CD4-positive, alpha-beta T cell treated with Interleukin-2 at 100 ng/mL for 4 hours (primary cell): ENCODE data around the gene ADGRV1.

Experiments used
- DNase-seq: peaks from one replicate; pipeline ENCODE4 v3.0.0-alpha.2; 2020; ENCODE audit warnings: low spot score

ADGRV1 gene

DNA sequence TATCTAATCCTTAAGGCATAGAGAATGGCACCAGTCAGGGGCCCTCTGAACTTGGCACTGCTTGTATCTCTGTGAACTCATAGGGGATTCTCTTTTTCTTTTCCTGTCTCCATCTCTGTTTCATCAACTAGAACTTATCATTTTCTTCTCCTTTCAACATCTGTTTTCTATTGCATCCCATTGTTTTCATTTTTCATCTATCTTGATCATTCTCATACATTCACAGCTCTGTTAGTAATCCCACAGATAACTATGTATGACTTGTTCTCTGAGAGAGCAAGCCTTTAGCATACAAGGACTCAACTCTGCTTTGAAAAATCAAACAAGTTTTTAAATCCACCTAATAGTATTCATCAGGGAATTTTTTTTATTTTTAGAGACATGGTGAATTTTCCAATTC lies 560.2 kb downstream of the ADGRV1 start:
- DNase-seq = no peak

DNA sequence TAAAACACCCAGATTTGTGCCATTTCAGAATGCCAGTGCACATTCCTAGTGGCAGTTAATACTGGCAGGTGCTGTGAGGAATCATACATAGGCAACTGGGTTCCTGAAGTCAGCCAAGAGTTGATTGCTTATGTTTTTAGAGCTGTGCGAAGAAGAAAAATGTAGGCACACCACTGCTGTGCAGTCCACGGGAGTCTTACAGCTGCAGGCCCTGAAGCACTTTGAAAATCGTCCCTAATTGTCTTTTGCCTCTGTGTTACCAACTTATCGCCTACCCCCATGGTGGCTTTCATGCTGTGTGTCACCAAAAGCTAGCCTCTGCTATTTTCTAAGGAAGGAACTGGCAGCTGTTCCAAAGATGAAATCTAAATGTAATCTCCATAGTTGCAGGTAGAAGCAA lies 560.6 kb downstream of the ADGRV1 start:
- no peak for DNase-seq

DNA sequence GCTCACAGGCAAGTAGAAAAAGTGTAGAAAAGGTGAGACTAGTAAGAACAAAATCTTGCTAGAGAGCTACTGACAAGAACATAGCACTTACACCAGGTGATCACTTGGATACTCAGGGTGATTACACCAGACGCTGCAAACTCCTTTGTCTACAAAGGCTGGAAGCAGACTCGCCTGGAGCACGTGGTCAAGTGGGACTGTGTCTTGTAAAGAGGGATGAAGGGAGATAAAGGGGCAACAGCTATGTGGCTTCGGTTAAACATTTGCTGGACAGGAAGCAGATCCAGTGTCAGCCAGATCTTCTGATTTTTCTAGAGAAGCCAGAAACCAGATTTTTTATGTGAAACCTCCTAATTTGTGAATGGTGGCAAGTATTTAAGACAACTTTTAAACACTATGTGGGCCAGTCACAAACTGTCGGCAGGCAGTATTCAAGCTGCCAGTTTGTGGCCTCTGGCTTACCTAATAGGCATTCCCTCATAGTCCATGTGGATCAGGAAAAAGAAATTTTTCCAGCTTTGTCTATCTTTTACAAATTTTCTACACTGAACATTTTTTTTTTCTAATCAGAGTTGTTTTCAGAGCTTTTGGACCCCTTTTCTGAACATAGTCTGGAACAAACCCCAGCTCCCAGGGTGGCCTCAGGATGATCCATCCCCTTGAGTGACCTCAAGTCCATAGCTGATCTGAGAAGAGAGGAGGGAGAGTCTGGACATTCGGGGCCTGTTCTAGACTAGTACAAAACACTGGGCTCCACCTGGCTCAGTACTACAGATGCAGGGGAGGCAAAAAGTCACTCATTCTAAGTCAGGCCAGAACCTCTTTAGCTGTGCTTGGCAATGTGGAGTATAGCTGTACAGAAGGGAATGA lies 561.6 kb downstream of the ADGRV1 start:
- DNase-seq = no peak

DNA sequence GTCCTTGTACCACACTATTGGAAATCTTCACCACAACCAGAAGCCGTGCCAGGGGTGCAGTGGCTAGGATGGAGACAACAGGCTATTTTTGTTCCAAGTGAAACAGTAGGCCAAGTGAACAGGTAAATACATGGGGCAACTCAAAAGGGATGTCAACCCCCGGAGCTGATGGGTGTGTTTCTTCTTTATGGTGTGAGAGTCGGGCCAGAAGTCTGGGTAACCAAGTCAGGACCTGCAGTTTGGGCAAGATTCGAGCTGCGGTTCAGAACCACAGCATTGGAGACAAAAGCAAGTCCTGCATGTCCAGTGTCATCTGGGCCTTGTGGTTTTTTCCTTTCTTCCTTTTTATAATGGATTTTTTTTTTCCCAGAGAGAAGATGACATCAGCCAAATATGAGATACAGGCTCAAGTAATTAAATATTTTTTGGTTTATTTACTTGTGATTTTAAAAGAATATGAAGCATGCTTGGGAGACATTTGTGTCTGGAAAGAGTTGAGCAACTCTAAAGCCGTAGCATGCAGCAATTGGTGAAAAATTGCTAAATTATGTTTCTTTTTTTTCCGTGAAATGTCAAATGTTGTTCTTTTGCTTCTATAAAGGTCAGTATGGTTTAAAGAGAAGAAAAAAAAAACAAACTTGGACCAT lies 562.9 kb downstream of the ADGRV1 start:
- no peak for DNase-seq

DNA sequence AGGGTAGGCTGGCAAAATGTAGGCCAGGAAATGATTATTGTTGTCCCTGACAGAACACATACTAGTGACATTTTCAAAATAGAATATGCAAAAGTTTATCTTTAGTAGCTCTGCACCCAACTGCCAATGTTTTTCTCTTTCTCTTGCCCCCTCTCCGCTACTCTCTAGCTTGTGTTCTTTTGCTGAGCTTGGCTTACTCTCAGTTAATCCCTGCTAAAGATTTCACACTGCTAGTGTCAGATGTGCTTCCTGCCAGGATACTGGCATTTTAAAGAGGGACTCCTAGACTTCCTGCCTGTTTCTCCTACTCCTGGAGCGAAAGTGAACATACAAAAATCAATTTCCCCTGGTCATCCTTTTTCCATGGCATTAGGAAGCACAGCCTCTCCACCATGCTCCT lies 564.1 kb downstream of the ADGRV1 start:
- DNase-seq = no peak

DNA sequence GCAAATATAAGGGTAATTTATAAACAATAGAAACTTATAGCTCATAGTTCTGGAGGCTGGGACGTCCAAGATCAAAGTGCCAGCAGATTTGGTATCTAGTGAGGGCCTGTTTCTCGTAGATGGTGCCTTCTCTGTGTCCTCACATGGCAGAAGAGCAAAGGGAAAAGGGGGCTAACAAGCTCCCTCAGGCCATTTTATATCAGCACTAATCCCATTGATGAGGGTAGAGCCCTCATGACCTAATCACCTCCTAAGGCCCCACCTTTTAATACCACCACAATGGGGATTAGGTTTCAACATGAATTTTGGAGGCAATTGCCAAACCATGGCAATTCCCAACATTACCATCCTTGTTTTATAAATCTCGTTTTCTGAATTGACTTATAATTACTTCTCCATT lies 564.7 kb downstream of the ADGRV1 start:
- DNase-seq = no peak

DNA sequence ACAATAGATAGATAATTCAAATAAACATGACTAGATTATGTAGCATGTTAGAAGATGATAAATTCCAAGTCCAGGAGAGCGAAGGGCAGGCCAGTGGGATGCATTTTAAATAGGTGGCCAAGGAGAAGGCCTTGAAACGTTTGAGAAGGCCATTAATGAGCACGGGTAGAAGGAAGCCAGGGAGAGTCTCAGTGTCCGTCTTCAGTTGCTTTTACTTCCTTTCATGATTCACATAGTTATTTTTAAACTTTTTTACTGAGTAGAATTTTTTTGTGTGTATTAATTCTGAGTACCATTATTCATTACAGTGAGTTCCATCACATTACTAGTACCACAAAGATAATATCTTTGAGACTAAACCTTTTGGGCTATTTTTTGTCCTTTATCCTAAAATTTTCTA lies 565.3 kb downstream of the ADGRV1 start:
- DNase-seq = no peak

DNA sequence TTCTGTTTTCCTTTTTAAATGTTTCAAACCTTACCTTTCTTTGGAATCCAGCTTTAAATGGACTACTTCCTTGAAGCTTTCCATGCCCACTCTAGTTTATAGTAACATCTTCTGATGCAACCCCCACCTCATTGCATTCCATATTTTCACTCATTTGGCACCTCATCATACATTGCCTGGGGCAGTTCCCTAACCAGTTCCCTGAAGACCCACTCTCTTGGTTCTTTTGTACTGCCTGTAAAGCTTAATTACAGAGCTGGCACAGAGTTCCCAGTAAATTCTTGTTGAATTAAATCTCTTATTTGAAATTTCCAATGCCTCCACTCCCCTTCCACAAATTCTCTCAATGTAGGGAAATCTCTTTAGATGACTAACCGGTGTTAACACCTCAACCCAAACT lies 567.3 kb downstream of the ADGRV1 start:
- DNase-seq = no peak

DNA sequence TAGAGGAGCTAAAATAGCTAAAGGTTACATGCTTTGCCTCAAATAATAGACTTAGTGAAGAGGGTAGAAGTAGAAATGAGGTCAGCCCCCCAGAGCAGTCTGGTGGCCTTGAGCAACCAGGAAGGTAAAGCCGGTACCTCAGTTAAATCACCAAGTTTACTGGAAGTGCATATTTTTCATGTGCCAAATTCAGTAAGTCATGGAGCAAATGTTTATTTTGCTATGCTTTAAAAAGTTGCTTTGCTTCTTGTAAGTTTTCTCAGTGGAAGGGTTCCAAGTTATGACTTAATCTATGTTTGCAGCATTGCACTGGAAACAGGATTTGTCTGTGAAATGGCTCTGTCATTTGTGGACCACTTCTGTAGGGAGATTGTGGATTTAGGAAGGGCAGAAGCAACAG lies 567.9 kb downstream of the ADGRV1 start:
- DNase-seq = no peak

DNA sequence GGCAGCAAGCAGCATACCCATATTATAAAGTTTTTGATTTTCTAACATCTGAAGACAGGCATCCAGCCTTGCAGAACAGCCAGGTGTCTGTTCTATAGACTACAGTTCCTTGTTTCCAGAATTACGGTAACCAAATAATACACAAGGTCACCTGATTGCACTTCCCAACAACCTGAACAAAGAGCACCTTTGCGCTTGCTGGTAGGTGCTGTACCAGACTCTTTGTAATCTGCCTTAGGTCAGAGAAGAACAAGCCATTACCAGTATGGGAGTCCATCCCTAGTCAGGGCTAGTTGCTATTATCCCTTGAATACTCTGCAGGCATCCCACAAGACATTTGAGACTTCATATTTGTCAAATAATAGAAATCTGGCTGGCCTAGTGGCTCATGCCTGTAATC lies 568.3 kb downstream of the ADGRV1 start:
- no peak for DNase-seq

DNA sequence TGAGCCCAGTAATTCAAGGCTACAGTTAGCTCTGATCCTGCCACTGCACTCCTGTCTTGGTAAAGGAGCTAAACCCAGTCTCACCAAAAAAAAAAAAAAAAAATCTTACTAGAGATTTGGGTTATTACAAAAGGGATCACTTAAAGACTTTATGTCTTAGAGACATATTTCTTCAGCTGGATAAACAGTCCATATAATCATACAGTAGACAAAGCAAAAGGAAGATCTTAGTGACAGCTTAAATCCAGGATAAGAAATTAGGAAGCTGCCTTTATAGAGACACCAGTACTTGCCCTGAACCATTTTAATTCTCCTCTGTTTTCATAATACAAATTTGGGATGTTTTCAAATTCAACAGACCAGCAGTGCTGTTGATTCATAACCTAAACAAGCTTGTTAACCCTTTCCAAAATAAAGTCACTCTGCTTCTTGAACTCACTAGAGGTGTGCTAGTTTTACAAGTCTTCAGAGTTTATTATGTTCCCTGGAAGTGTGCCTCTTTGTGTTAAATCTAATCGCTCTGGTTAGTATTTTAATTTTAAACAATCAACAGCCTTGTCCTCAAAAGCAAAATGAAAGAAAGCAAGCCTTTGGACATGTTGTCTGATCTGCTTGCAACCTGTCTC lies 569.0 kb downstream of the ADGRV1 start:
- DNase-seq = no peak

DNA sequence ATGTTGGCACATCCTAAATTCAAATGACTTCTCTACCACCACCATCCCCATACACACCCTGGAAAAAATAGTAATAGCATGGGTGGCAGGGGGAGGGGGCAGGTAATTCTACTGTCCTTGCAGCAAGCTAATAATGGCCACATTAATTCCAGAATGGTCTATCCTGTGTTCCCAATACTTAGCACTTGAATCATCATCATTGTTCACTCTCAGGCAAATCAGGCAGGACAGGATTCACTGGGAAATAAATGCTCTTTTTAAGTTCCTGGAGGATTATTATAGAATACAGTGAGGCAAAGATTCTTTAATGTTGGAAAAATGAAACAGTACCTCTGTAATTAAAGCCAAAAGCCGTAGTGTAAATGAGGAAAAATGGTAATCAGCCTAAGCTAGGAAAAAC lies 570.0 kb downstream of the ADGRV1 start:
- no peak for DNase-seq

DNA sequence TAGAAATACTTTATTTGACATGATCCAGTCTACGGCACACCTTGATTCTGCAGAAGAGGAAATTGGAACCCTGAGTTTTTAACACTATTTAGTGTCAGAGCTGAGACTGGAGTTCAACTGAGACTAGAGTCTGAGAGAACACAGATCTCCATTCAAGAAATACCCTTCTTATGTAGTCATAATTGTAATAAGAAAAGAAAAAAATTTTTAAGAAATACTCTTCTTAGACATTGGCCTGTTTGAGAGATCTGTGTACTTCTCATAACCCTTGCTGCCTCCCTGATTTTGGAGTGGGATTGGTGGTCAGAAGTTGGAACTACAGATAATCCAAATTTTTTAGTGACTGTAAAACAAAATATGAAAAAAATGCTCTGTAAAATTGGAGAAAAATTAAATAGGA lies 571.2 kb downstream of the ADGRV1 start:
- no peak for DNase-seq

DNA sequence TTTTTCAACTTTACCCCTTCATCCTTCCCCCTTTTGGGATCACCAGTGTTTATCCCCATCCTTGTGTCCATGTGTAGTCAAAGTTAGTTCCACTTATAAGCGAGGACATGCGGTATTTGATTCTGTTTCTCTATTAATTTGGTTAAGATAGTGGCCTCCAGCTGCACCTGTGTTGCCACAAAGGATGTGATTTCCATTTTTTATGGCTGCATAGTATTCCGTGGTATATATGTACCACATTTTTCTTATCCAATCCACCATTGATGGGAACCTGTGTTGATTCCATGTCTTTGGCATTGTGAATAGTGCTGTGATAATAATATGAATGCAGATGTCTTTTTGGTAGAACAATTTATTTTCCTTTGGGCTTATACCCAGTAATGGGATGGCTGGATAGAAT lies 572.2 kb downstream of the ADGRV1 start:
- DNase-seq = no peak

DNA sequence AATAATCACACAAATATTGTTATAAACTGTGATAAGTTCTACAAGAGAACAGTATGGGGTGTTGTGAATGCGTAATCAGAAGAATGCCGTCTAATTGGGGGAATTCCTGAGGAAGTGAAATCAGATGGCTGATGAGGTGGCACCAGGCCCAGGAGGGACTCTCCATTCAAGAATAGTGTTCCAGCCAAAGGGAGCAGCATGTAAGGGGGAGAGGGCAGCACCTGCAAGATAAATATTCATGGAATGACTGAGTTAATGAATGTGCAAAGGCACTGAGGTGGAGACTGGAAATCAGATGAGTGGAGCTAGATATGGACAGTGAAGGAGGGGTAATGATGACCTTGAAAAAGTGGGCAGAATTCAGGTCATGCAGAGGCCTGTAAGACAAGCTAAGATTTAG lies 574.0 kb downstream of the ADGRV1 start:
- no peak for DNase-seq

DNA sequence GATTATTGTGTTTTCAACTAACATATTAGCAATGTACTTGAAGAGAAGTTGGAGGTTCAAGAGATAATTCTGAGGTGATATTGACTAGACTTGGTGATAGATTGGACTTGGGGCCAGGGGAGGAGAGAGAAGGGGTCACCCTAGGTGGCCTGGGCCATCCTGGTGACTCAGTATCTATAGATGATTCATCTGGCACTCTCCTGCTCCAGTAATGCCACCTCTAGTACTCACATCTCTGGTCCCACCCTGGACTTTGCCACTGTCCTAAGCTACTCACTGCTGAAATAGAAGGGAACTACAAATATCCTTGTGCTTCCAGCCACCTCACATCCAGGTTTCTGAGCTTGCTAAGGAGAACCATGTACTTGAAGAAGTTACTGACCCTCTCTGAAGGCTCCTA lies 574.6 kb downstream of the ADGRV1 start:
- no peak for DNase-seq

DNA sequence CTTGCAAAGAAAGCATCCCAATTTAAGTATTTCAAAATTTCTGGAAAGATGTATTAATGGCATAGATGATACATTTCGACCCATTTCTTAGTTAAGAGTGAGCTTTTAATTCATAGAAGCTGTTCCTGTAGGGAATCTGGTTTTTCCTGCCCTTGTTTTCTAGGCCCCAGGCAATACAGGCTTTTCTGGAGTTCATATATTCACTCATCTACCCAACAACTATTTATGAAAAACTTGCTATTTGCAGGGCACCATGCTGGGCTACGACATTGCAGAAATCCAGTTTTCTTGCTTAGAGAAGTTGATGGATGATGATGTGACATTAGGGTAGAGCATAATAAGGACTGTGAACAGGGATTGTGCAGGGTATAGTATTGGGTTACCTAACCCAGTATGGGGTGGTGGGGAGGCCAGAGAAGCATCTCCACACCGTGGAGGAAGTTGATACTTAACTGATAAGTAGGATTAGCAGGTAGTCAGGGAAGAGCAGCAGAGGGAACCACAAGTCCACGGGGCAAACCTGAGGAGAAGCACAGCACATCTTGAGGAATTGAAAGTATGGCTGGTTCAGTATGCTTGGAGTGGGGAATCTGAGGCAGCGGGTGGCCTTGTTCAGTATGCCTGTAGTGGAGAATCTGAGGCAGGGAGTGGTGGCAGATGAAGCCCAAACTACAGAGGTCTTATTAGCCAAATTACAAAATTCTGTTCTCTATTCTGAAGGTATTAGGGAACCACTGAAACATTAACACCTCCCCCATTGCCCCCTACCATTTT lies 577.1 kb downstream of the ADGRV1 start:
- no peak for DNase-seq

DNA sequence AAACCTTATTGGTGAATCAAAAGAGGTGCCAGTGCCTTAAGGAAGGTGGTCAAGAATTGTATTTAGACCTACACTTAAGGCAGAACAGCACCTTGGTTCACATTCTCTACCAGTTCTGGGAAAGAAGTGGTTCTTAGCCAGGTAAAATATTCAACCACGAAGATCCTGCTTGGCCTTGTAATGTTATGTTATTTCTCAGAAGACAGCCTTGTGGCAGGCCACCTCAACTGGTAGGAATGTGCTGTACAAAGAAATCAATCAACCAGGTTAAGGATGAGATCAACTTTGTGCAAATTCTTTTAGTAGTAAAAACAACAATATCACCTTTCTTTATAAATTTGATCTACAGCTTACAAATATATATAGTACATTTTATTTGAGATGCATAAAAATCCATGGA lies 577.7 kb downstream of the ADGRV1 start:
- no peak for DNase-seq

DNA sequence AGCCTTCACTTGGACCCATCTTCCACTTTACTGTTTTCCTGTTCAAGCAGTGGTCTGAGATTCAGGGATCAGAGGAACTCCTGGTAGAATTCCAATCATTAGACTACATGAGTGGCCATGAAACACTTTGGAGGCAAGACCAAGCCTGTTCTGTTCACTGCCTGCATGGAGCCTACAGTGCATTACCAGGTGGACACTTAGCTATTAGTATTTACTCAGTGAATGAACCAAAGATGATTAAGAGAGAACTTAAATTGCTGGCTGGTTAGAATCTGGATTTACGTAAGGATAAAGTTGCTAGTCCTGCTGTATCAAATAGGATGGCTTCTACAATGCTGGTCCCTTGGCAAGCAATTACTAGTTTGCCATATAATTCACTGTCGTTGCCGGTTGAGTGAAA lies 579.0 kb downstream of the ADGRV1 start:
- DNase-seq = no peak

DNA sequence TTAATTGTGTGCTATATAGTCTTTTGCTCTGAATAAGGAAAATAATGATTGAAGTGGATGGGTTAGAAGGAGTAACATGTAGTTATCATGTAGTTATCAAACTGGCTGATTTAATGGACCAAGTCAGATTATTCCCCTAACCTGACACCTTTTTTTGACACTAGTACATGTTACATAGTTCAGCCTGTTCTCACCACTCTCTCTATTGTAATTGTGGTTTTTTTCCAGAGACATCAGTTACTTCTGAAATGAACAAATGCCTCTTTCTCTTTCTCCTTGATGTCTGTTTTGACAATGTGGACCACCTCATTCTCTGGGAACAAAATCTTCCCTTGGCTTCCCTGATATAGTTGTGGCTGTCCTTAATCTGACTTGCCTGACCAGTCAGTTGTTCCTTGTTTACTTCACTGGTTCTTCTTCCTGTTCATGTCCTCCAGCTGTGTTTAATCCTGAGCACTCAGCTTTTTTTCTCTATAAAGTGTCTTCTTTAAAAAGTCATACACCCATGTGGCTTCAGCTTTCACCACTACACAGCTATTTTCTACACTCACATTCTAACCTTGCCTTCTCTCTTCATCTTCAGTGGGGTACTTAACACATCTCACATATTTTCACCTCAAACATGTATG lies 581.1 kb downstream of the ADGRV1 start:
- no peak for DNase-seq

DNA sequence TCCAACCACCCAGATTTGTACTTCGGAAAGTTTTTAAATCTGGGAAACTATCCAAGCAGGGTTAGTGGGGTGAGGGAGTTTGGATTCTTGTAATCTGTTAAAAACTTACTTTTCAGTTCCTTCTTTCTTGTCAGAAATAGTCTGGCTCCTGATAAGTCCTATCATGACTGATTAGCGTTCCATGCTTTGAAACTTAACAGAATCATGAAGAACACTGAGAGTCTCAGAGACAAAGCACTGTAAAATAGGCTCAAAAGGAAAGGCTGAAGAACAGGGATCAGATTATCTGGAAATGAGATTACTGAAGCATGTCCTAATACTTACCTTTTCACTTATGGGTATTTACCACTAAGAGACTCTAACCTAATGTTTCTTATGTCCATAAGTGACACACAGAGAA lies 582.1 kb downstream of the ADGRV1 start:
- no peak for DNase-seq

DNA sequence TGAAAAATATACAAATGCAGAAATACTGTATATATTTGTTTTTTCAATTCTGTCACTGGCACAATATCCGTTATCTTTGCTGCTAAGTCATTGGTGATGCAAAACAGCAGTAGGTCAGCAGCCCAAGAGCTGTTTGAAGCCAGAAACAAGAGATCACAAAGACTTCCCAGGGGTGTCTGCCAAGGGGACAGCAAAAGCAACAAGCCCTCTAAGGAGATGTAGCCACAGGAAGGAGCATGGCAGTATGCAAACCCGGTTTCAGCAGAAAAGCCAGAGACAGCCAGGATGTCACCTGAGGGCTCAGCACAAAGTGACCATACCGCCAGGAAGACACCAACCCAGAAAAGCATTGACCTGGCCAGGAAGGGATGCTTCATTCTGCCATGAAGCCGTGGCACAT lies 583.0 kb downstream of the ADGRV1 start:
- DNase-seq = no peak
